GM23338 (cell line): ENCODE results near the gene ADGRD1. TPM values are rescaled to one million over a fixed set of nuclear protein-coding genes. Genes with fewer than 3 reads are reported as not detected.

Experiments
- ATAC-seq: fragments of 200-7000 bp; cut with Tn5 transposase; 3 replicates; pipeline ENCODE4 v1.9.1; 2020
- DNase-seq: peaks from one replicate; pipeline ENCODE4 v3.0.0-alpha.2; 2015; ENCODE audit warnings: low spot score
- H2AFZ ChIP-seq: fragments of 200-600 bp; sonication (generic); 2 replicates; pipeline ENCODE4 v1.8.0; 2016; ENCODE audit warnings: antibody characterized with exemption, mild to moderate bottlenecking, moderate library complexity
- H3F3A ChIP-seq: fragments of 200-600 bp; sonication (generic); replicated peaks from 2 replicates; pipeline ENCODE4 v1.8.0; 2017; ENCODE audit warnings: antibody characterized with exemption, mixed run types, low read depth
- H3K27ac ChIP-seq: fragments of 200-600 bp; sonication (generic); 2 replicates; pipeline ENCODE4 v1.6.1; 2016; ENCODE audit warnings: low read depth
- H3K27me3 ChIP-seq: fragments of 200-600 bp; sonication (generic); 2 replicates; pipeline ENCODE4 v1.8.0; 2016; ENCODE audit warnings: mild to moderate bottlenecking, mixed run types, moderate library complexity; ENCODE audit not compliant: insufficient read depth
- H3K36me3 ChIP-seq: fragments of 200-600 bp; sonication (generic); 2 replicates; pipeline ENCODE4 v1.8.0; 2016; ENCODE audit warnings: mild to moderate bottlenecking; ENCODE audit not compliant: insufficient read depth
- H3K4me1 ChIP-seq: fragments of 200-600 bp; sonication (generic); 2 replicates; pipeline ENCODE4 v1.8.0; 2016; ENCODE audit warnings: mild to moderate bottlenecking, moderate library complexity; ENCODE audit not compliant: insufficient read depth
- H3K4me2 ChIP-seq: fragments of 200-600 bp; sonication (generic); 2 replicates; pipeline ENCODE4 v1.7.1; 2017; ENCODE audit warnings: mixed run types
- H3K4me3 ChIP-seq: fragments of 200-600 bp; sonication (generic); 2 replicates; pipeline ENCODE4 v1.6.1; 2016; ENCODE audit warnings: mixed run types
- H3K79me2 ChIP-seq: fragments of 200-600 bp; sonication (generic); replicated peaks from 2 replicates; pipeline ENCODE4 v1.8.0; 2017; ENCODE audit warnings: mild to moderate bottlenecking; ENCODE audit not compliant: insufficient read depth
- H3K9me2 ChIP-seq: fragments of 200-600 bp; sonication (generic); 2 replicates; pipeline ENCODE4 v1.8.0; 2017; ENCODE audit not compliant: insufficient read depth
- H4K20me1 ChIP-seq: fragments of 200-600 bp; sonication (generic); replicated peaks from 2 replicates; pipeline ENCODE4 v1.8.0; 2017; ENCODE audit warnings: mild to moderate bottlenecking; ENCODE audit not compliant: insufficient read depth
- H3K27ac Mint-ChIP-seq: 2 replicates; pipeline ENCODE4 v1.8.0; 2020; ENCODE audit warnings: inconsistent platforms, mild to moderate bottlenecking, moderate library complexity, mixed read lengths
- H3K27me3 Mint-ChIP-seq: 3 replicates; pipeline ENCODE4 v1.8.0; 2022; ENCODE audit warnings: low read depth, mild to moderate bottlenecking, moderate library complexity, mixed read lengths, inconsistent platforms; ENCODE audit not compliant: insufficient read depth, poor library complexity
- H3K36me3 Mint-ChIP-seq: 3 replicates; pipeline ENCODE4 v1.8.0; 2021; ENCODE audit warnings: low read depth, mild to moderate bottlenecking, inconsistent platforms, moderate library complexity, mixed read lengths
- H3K4me1 Mint-ChIP-seq: 3 replicates; pipeline ENCODE4 v1.8.0; 2020; ENCODE audit warnings: mild to moderate bottlenecking, inconsistent platforms, mixed read lengths
- H3K4me3 Mint-ChIP-seq: 3 replicates; pipeline ENCODE4 v1.8.0; 2021; ENCODE audit warnings: moderate library complexity, mild to moderate bottlenecking, inconsistent platforms, mixed read lengths
- H3K9me3 Mint-ChIP-seq: 3 replicates; pipeline ENCODE4 v1.8.0; 2020; ENCODE audit warnings: moderate library complexity, mild to moderate bottlenecking, inconsistent platforms, mixed read lengths
- CREB1 ChIP-seq: fragments of 250-450 bp; sonication (Bioruptor Pico); IDR thresholded peaks from 2 replicates; pipeline ENCODE4 v1.5.0; 2020; ENCODE audit warnings: low read depth, mild to moderate bottlenecking, moderate library complexity
- CTCF ChIP-seq, 2 experiments: fragments of 200-600 bp in 1 of 2; sonication (generic) in 1 of 2; conservative IDR thresholded peaks; 2 replicates each; pipeline versions ENCODE4 v1.5.1 to v1.6.1; 2016 to 2017; ENCODE audit warnings: antibody characterized with exemption in 2 of 2, low read depth in 2 of 2, mild to moderate bottlenecking in 2 of 2, moderate library complexity in 1 of 2
- JUNB ChIP-seq: IDR thresholded peaks from one replicate; pipeline ENCODE4 v1.6.1; 2016; ENCODE audit warnings: antibody characterized with exemption; ENCODE audit not compliant: unreplicated experiment
- NANOG ChIP-seq: IDR thresholded peaks from 2 replicates; pipeline ENCODE4 v1.6.1; 2016; ENCODE audit warnings: antibody characterized with exemption, borderline replicate concordance
- POLR2AphosphoS5 ChIP-seq: IDR thresholded peaks from 2 replicates; pipeline ENCODE4 v1.6.1; 2016; ENCODE audit warnings: antibody characterized with exemption, low read depth
- REST ChIP-seq: IDR thresholded peaks from one replicate; pipeline ENCODE4 v1.6.1; 2018; ENCODE audit warnings: antibody characterized with exemption; ENCODE audit not compliant: unreplicated experiment
- STAT1 ChIP-seq: IDR thresholded peaks from one replicate; pipeline ENCODE4 v1.6.1; 2016; ENCODE audit warnings: antibody characterized with exemption; ENCODE audit not compliant: unreplicated experiment
- ZNF331 ChIP-seq: fragments of 250-450 bp; sonication (Bioruptor Pico); IDR thresholded peaks from 2 replicates; pipeline ENCODE4 v1.5.0; 2020; ENCODE audit warnings: low read depth, mild to moderate bottlenecking, moderate library complexity
- polyA plus RNA-seq: library from polyadenylated mRNA; unstranded; fragments of >200 nt; fragmentation: Nextera tagmentation; extraction: Ambion mirVana; gene quantifications from 2 replicates; pipeline ENCODE4 v1.2.1, GENCODE V29; 2016
- total RNA-seq: library from RNA; depleted of rRNA; stranded (reverse); fragments of >200 nt; shearing (Covaris generic); gene quantifications from 2 replicates; pipeline ENCODE4 v1.2.3, GENCODE V29; 2014
- TF ChIP-seq, protein P1 (sequence below): IDR thresholded peaks from 2 replicates; pipeline ENCODE4 v1.6.1; 2016; ENCODE audit warnings: antibody characterized with exemption
- TF ChIP-seq, protein P2 (sequence below): fragments of 250-450 bp; sonication (Bioruptor Pico); IDR thresholded peaks from 2 replicates; pipeline ENCODE4 v1.5.0; 2020; ENCODE audit warnings: mild to moderate bottlenecking, moderate library complexity

The ADGRD1 gene
- total and polyA plus RNA-seq, 2 experiments from 2014 or later: 1.4 TPM; not detected in 1

DNA sequence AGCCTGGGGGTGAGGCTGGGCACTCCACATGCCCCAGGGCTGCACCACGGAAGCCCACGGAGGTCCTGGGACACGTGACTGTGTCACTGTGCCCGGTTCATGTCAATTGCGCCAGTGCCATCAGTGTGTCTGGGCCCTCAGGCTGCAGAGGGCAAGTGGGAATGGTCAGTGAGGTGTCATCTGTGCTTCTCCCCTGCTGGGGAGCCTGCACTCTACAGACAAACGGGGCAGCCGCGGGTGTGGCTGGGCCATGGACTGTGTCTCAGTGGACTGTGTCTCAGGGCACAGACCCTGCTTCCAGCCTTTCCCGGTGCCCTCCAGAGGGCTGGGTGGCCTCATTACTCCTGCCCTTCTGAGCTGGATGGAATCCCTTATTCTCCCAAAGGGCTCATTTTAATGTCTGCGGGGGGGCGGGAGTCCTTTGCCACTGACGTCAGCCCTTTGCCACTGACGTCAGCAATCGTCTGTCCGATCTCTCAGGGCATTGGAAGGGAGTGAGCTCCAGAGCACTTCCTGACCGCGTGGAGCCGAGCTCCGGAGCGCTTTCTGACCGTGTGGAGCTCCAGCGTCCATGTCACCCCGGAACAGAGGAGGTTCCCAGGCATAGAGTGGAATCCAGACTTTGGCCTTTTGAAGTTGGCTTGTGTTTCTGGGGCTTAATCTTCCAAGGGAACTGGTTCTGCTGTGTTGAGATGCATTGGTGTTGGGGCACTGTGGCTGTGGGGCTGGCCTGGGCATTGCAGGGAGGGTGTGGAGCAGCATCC is 72.4 kb downstream of the ADGRD1 start (continued):
- TF ChIP-seq REST (no peak), STAT1 (no peak), CTCF (conservative IDR thresholded peaks at IDR 0.05; ENCODE audit: low read depth in 2 of 2) (no peak), NANOG (no peak), CREB1 (CRISPR knock-in tag) (no peak), POLR2AphosphoS5 (no peak), ZNF331 (CRISPR knock-in tag) (no peak), JUNB (no peak)
- TF ChIP-seq, protein P1, sequence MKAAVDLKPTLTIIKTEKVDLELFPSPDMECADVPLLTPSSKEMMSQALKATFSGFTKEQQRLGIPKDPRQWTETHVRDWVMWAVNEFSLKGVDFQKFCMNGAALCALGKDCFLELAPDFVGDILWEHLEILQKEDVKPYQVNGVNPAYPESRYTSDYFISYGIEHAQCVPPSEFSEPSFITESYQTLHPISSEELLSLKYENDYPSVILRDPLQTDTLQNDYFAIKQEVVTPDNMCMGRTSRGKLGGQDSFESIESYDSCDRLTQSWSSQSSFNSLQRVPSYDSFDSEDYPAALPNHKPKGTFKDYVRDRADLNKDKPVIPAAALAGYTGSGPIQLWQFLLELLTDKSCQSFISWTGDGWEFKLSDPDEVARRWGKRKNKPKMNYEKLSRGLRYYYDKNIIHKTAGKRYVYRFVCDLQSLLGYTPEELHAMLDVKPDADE: no peak

DNA sequence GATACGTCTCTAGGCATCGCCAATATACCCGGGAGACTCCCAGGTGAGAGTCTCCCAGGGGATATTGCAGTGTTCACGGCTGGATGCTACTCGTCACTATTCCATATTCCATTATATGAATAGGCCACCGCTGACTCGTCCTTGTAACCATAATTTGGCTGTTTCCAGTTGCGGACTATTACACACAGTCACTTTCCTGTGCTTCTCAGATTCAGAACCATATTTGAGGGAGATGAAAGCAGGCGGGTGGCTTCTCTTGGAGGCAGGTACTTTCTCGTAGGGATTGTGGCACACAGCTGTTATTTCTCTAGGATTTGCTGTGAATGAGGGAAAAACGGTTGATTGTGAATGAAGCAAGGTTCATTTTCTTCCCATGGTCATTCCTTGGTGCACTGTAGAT is 73.0 kb downstream of the ADGRD1 start:
- ATAC-seq (no peak), DNase-seq (no peak)
- no peak overlapping the region for H3K27ac ChIP-seq
- Mint-ChIP-seq H3K4me3 (no peak overlapping the region), H3K9me3 (no peaks in the 10 kb centered on the region; the same call in 2 of the 3 replicates), H3K27me3 (peaks cover 7% of the 10 kb centered on the region), H3K4me1 (no peaks in the 10 kb centered on the region), H3K36me3 (no peaks in the 10 kb centered on the region), H3K27ac (no peak overlapping the region)
- H3K9me2 ChIP-seq: no peaks in the 10 kb centered on the region
- no peaks in the 10 kb centered on the region for H3K79me2 ChIP-seq
- no peak overlapping the region for H3K4me2 ChIP-seq
- no peaks in the 10 kb centered on the region for H3F3A ChIP-seq
- no peak overlapping the region for H2AFZ ChIP-seq
- H3K4me1 ChIP-seq: no peaks in the 10 kb centered on the region
- H4K20me1 ChIP-seq: no peaks in the 10 kb centered on the region
- no peaks in the 10 kb centered on the region for H3K36me3 ChIP-seq
- H3K4me3 ChIP-seq: no peak overlapping the region
- no peaks in the 10 kb centered on the region for H3K27me3 ChIP-seq
- TF ChIP-seq JUNB: no peak
- no peak for TF ChIP-seq ZNF331 (CRISPR knock-in tag)
- TF ChIP-seq, protein P2, sequence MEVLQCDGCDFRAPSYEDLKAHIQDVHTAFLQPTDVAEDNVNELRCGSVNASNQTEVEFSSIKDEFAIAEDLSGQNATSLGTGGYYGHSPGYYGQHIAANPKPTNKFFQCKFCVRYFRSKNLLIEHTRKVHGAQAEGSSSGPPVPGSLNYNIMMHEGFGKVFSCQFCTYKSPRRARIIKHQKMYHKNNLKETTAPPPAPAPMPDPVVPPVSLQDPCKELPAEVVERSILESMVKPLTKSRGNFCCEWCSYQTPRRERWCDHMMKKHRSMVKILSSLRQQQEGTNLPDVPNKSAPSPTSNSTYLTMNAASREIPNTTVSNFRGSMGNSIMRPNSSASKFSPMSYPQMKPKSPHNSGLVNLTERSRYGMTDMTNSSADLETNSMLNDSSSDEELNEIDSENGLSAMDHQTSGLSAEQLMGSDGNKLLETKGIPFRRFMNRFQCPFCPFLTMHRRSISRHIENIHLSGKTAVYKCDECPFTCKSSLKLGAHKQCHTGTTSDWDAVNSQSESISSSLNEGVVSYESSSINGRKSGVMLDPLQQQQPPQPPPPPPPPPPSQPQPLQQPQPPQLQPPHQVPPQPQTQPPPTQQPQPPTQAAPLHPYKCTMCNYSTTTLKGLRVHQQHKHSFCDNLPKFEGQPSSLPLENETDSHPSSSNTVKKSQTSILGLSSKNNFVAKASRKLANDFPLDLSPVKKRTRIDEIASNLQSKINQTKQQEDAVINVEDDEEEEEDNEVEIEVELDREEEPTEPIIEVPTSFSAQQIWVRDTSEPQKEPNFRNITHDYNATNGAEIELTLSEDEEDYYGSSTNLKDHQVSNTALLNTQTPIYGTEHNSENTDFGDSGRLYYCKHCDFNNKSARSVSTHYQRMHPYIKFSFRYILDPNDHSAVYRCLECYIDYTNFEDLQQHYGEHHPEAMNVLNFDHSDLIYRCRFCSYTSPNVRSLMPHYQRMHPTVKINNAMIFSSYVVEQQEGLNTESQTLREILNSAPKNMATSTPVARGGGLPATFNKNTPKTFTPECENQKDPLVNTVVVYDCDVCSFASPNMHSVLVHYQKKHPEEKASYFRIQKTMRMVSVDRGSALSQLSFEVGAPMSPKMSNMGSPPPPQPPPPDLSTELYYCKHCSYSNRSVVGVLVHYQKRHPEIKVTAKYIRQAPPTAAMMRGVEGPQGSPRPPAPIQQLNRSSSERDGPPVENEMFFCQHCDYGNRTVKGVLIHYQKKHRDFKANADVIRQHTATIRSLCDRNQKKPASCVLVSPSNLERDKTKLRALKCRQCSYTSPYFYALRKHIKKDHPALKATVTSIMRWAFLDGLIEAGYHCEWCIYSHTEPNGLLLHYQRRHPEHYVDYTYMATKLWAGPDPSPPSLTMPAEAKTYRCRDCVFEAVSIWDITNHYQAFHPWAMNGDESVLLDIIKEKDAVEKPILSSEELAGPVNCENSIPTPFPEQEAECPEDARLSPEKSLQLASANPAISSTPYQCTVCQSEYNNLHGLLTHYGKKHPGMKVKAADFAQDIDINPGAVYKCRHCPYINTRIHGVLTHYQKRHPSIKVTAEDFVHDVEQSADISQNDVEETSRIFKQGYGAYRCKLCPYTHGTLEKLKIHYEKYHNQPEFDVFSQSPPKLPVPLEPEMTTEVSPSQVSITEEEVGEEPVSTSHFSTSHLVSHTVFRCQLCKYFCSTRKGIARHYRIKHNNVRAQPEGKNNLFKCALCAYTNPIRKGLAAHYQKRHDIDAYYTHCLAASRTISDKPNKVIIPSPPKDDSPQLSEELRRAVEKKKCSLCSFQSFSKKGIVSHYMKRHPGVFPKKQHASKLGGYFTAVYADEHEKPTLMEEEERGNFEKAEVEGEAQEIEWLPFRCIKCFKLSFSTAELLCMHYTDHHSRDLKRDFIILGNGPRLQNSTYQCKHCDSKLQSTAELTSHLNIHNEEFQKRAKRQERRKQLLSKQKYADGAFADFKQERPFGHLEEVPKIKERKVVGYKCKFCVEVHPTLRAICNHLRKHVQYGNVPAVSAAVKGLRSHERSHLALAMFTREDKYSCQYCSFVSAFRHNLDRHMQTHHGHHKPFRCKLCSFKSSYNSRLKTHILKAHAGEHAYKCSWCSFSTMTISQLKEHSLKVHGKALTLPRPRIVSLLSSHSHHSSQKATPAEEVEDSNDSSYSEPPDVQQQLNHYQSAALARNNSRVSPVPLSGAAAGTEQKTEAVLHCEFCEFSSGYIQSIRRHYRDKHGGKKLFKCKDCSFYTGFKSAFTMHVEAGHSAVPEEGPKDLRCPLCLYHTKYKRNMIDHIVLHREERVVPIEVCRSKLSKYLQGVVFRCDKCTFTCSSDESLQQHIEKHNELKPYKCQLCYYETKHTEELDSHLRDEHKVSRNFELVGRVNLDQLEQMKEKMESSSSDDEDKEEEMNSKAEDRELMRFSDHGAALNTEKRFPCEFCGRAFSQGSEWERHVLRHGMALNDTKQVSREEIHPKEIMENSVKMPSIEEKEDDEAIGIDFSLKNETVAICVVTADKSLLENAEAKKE (CRISPR knock-in tag): no peak
